Measurements from ENCODE around the gene ECHS1. TPM values are rescaled to one million over a fixed set of nuclear protein-coding genes. Genes with fewer than 3 reads are reported as not detected.

ECHS1 gene
- total RNA-seq, 4 donors from 2014 or later, result 64.0 to 77.7 (median 73.2) TPM

- Histone ChIP-seq H3K4me1 (peaks cover 0 to 3% (median 0%) of the 10 kb centered on the region in 4 donors), H3K4me3 (no peak overlapping the region), H3K36me3 (peaks cover 47 to 91% (median 83%) of the 10 kb centered on the region in 4 donors), H3K9me3 (no peaks in the 10 kb centered on the region), H3K27ac (replicated peaks in 1 of 4) (no peak overlapping the region), H3K27me3 (no peaks in the 10 kb centered on the region)
- intact Hi-C loops (cut with DNase I), result no loop called here
- 86% methylated on average over 13 of the region's 13 CpGs for WGBS
- TF ChIP-seq EP300 (IDR thresholded peaks at IDR 0.05), result no peak
- no peak for TF ChIP-seq POLR2A (IDR thresholded peaks at IDR 0.05; ENCODE audit: low read depth)
- no peak for TF ChIP-seq POLR2AphosphoS5 (IDR thresholded peaks at IDR 0.05)
- TF ChIP-seq, protein P1, sequence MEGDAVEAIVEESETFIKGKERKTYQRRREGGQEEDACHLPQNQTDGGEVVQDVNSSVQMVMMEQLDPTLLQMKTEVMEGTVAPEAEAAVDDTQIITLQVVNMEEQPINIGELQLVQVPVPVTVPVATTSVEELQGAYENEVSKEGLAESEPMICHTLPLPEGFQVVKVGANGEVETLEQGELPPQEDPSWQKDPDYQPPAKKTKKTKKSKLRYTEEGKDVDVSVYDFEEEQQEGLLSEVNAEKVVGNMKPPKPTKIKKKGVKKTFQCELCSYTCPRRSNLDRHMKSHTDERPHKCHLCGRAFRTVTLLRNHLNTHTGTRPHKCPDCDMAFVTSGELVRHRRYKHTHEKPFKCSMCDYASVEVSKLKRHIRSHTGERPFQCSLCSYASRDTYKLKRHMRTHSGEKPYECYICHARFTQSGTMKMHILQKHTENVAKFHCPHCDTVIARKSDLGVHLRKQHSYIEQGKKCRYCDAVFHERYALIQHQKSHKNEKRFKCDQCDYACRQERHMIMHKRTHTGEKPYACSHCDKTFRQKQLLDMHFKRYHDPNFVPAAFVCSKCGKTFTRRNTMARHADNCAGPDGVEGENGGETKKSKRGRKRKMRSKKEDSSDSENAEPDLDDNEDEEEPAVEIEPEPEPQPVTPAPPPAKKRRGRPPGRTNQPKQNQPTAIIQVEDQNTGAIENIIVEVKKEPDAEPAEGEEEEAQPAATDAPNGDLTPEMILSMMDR (IDR thresholded peaks at IDR 0.05), result no peak
- DNase-seq (ENCODE audit: extremely low spot score), result no peak
Observed at GRCh38 chr10:133365461-133366129, 7.6 kb downstream of the ECHS1 start.

DNA sequence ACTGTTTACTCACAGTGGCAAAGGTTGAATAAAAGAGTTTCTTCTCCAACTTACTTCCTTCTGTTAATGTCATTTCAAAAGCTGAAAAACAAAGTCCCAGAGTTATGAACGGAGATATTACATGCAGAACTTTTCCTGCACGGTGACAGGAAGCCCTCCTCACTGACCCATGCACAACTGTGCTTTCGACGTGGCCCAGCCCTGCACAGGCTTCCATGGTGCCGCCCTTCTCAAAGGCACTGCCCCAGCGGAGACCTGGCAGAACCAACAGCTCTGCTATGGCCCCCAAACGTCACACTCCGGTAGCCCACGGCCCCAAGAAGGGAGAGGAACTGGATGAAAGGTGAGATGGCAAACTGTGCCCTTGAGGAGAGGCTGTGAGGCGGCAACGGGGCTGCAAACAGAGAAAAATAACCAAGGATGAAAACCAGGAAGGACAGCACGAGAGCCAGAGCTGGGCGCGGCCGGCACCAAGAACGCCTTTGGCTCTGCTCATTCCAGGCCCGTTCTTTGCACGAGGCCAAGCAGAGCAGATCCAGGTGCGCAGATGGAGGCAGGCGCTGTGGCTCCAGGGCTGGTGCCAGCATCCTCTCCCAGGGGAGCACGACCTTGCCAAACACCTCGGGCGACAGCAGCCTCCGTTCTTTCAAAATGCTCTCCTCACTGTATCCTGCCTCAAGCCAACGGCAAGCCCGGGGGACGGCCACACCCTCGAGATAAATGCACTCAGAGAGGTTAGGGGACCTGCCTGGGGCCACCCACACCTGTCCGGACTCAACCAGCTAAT, 8.3 kb downstream of the ECHS1 start:
- peaks cover 40 to 84% (median 75%) of the 10 kb centered on the region in 4 donors for H3K36me3 ChIP-seq
- no peak for DNase-seq (ENCODE audit: extremely low spot score)
- no peak overlapping the region for H3K27ac ChIP-seq (replicated peaks in 1 of 4)
- no peaks in the 10 kb centered on the region for H3K9me3 ChIP-seq
- H3K4me1 ChIP-seq, result peaks cover 0 to 3% (median 0%) of the 10 kb centered on the region in 4 donors
- no peak overlapping the region for H3K4me3 ChIP-seq
- no peaks in the 10 kb centered on the region for H3K27me3 ChIP-seq
- intact Hi-C loops (cut with DNase I), result no loop called here
- TF ChIP-seq, protein P1 (IDR thresholded peaks at IDR 0.05), result no peak
- no peak for TF ChIP-seq EP300 (IDR thresholded peaks at IDR 0.05)
- TF ChIP-seq POLR2A (IDR thresholded peaks at IDR 0.05; ENCODE audit: low read depth), result no peak
- no peak for TF ChIP-seq POLR2AphosphoS5 (IDR thresholded peaks at IDR 0.05)
- WGBS, result 85% methylated on average over 29 of the region's 29 CpGs

GRCh38 chr10:133362846-133363245, 10.3 kb downstream of the ECHS1 start:
- 88% methylated on average over 10 of the region's 13 CpGs for WGBS
- Histone ChIP-seq H3K27ac (replicated peaks in 1 of 4) (no peak overlapping the region), H3K27me3 (peaks cover 0 to under 1% (median under 1%) of the 10 kb centered on the region in 4 donors), H3K4me3 (no peak overlapping the region), H3K4me1 (peaks cover under 1 to 7% (median 2%) of the 10 kb centered on the region in 4 donors), H3K9me3 (no peaks in the 10 kb centered on the region), H3K36me3 (peaks cover 28 to 64% (median 56%) of the 10 kb centered on the region in 4 donors)
- DNase-seq (ENCODE audit: extremely low spot score), result no peak
- intact Hi-C loops (cut with DNase I), result no loop called here
- no peak for TF ChIP-seq POLR2AphosphoS5 (IDR thresholded peaks at IDR 0.05)
- TF ChIP-seq EP300 (IDR thresholded peaks at IDR 0.05), result no peak
- TF ChIP-seq POLR2A (IDR thresholded peaks at IDR 0.05; ENCODE audit: low read depth), result no peak

- H3K4me1 ChIP-seq, result peaks cover 10 to 16% (median 10%) of the 10 kb centered on the region in 4 donors
- TF ChIP-seq POLR2AphosphoS5 (IDR thresholded peaks at IDR 0.05) (no peak), POLR2A (IDR thresholded peaks at IDR 0.05; ENCODE audit: low read depth) (no peak), EP300 (IDR thresholded peaks at IDR 0.05) (no peak)
- TF ChIP-seq, protein P1 (IDR thresholded peaks at IDR 0.05), result no peak
- H3K4me3 ChIP-seq, result no peak overlapping the region
- intact Hi-C loops (cut with DNase I), result no loop called here
- H3K36me3 ChIP-seq, result peaks cover 26 to 56% (median 52%) of the 10 kb centered on the region in 4 donors
- no peaks in the 10 kb centered on the region for H3K9me3 ChIP-seq
- no peak overlapping the region for H3K27ac ChIP-seq (replicated peaks in 1 of 4)
- DNase-seq (ENCODE audit: extremely low spot score), result no peak
- H3K27me3 ChIP-seq, result peaks cover 0 to 10% (median 4%) of the 10 kb centered on the region in 4 donors
- 80% methylated on average over 18 of the region's 18 CpGs for WGBS
Observed at GRCh38 chr10:133361773-133362441, 11.2 kb downstream of the ECHS1 start.

Measured in esophagus muscularis mucosa (tissue), 4 donors.